NCI-H460 (cell line): ENCODE data around the gene UNC93A. TPM values are rescaled to one million over a fixed set of nuclear protein-coding genes. Genes with fewer than 3 reads are reported as not detected.

Experiments used
- total RNA-seq: library from RNA; depleted of rRNA; stranded (reverse); fragments of >200 nt; shearing (Covaris generic); gene quantifications from 2 replicates; pipeline ENCODE4 v1.2.3, GENCODE V29; 2014; rRNA removed

The UNC93A gene
- total RNA-seq, 1 experiment from 2014 or later: not detected

Other genes with a start within 250 kb of the UNC93A start
- not detected in 2 replicates for gene CCR6, start 168.2 kb upstream of the UNC93A start, total RNA-seq
- gene GPR31, start 133.3 kb upstream of the UNC93A start, total RNA-seq: not detected in 2 replicates
- not detected in 2 replicates for gene TTLL2, start 33.8 kb downstream of the UNC93A start, total RNA-seq